Stimulated activated CD8-positive, alpha-beta memory T cell treated with anti-CD3 and anti-CD28 coated beads, Interleukin-12 subunit alpha, Interleukin-12 subunit beta, amount 100 ng/mL, for 24 hours (primary cell): ENCODE measurements around the gene MED12.
A peak's percentile ranks its signal among the peaks of the same experiment; 100 is the strongest.

Source experiments
- DNase-seq: peaks from one replicate; pipeline ENCODE4 v3.0.0-alpha.2; 2020; ENCODE audit errors: extremely low read depth

MED12 gene

DNA sequence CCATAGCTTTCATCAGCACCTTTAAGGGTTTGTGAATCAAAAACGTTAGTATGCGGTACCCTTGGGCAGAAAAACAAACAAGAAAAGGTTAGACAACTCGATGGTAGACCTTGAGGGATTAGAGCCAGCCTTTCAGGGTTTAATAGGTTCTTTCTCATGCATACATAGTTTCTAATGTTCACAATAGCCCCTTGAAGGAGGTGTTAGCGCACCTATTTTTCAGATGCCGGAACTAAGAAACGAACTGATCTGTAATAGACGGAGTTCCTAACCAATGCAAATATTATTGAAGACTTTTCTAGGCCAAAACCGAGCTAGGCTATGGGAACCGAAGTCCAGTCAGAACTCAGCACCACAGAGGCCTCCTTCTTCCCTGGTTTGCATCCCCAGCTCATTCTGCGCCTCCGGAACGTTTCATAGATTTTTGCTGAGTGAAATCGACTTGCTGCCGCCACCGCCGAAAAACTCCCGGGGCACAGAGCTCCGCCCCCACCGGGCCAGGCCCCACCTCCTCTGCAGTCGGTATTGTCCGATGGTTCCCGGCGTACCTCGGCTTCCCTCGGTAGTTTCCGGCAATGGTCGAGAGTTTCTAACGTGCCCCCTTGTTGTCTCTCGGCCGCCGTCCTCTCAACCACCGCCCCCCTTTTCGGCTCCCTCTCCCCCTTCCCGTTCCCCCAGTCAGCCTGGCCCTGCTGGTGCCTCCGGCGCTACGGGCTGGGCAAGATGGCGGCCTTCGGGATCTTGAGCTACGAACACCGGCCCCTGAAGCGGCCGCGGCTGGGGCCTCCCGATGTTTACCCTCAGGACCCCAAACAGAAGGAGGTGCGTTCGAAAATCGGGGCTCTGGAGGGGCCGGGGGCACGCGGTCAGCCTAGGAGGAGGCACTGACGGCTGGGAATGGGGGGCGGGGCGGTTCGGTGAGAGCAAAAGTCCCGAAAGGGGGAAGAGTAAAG, at the start of gene MED12:
Gene MED12, plus strand, starts transcription at position 565 of the 953 bp plus-strand sequence. Its CDS starts 159 bp downstream, at position 724.
- peak; percentile 63 for DNase-seq

DNA sequence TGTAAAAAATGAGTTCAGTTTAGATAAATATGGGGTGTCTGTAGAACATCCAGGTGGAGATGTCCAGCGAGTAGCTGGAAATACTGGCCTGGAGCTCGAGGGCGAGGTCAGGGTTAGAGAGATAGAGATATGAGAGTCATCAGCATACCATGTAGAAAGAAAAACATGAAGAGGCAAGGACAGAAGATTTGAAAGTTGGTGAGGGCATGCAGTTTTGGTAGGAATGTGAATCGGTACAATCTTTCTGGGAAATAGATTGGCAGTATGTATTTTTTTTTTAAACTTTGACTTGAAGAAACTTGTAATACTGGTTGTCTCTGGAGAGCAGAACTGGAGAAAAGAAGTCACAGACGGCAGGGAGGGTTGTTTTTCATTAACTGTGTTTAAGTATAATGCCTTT, 47.9 kb upstream of the MED12 start:
- DNase-seq, result no peak

DNA sequence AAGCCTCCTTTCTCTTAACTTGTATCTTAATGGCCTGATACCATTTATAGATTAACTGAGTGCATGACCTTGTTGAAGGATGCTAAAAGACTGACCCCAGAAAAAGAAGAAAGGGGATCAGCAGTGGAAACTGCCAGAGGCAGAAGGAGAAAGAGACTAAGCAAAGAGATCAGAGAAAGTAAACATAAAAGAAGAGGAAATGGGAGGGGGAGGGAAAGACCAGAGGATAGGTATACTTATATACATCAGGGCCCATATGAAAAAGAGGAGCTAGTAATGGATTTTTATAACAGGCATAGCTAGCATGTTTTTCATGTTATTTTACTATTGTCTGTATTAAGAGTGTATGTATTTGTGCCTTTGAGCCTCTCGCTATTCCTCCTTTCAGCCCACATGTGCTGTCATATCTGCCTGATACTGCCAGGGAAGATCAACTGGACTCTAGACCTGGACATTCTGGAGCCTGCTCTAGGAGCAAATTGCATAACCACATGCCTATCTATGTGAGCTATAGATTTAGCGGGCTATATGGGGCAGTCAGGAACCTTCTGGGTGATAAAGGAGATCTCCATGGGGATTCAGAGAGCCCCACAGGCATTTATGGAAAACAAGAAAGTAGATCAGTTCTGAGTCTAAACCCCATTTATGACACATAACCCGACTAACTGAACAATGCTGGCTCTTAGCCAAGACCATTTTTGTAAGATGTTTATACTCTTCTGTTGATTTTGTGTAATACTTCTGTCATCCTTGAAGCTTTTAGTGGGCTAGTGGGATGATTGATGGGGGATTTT, 36.9 kb upstream of the MED12 start:
- no peak for DNase-seq

DNA sequence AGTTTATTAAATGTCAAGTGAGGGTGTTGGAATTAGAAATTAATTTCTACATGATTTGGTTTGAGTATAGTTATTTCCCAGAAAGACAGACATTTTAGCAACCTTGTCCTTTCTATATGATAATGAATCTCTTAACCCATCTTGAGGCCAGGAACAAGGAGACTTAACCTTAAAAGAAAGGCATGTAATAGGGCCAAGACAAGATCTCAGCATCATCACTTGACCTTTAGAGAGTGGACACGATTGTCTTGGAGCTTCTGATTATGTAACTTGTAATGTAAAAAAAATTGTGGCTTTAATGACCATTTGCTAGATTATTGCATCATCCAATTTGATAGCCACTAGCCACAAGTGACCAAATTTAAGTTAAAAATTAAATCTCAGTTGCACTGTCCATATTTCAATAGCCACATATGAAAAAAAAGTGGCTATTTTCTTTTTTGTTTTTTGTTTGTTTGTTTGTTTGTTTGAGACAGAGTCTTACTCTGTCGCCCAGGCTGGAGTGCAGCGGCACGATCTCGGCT, 36.2 kb upstream of the MED12 start:
- DNase-seq, result no peak

DNA sequence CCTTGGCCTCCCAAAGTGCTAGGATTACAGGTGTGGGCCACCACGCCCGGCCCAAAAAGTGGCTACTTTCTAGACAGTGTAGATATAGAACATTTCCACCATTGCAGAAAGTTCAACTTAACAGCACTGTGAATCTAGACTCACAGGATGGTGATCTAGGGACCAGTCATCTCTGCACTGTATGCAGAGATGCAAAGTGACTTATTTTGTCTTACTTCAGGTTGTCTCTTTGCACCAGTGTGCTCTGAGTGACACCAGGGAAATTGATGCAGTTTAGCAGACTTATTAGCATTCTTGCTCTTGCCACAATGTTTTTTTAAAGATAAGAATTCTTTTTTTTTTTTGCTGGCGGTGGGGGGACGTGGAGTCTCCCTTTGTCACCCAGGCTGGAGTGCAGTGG, 35.6 kb upstream of the MED12 start:
- no peak for DNase-seq

DNA sequence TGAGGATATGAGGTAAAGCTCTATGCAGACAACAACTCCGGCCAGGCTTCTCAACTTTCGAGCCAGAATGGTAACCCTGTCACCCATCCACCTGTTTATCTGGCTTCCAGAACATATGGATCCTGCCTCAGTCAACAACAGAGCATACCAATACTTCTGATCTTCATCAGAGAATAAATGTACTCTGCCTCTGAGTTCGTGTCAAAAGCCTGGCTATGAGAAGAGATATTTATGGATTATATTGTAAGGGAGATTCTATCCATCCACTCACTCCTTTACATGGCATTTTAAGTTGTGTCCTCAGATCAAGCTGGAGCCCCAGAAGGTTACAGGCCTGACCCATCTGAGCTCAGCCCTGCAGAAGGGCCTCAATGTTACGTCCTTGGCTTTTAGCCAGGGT, 32.5 kb upstream of the MED12 start:
- DNase-seq, result no peak

DNA sequence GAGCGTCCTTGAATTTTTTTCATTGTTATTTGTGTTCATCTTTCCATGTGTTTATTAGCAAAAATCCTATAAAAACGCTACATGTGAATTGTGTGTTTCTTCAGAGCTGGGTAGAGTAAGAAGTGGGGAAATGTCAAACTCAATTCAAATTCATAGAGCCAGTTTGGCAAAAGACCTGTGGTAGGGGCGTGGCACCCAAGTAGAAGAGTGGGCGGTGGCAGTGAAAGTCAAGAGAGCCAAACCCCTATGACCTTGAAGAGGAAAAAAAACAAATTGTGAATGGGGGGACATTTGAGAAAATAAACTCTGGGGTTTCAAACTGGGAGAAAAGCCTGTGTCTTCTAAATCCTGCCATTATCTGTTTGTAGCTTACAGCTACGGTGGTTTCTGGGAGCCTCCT, 27.1 kb upstream of the MED12 start:
- no peak for DNase-seq

DNA sequence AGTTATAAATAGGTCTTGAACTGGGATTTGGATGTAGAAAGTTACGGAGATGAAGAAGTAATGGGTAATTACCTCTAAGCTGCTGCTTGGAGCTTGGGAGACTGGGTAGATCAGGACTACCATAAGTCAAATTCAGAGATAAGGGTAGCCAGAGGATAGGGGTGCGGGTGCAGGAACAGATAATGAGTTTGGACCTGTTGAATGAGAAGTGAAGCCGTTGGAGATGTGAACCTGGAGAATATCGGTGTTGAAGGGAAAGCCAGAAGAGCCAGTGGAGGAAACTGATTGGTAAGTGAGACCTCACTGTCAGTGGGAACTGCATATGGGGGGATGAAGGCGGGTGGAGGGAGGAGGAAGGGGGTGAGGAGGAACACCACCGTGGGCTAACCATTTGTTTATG, 23.4 kb upstream of the MED12 start:
- no peak for DNase-seq

DNA sequence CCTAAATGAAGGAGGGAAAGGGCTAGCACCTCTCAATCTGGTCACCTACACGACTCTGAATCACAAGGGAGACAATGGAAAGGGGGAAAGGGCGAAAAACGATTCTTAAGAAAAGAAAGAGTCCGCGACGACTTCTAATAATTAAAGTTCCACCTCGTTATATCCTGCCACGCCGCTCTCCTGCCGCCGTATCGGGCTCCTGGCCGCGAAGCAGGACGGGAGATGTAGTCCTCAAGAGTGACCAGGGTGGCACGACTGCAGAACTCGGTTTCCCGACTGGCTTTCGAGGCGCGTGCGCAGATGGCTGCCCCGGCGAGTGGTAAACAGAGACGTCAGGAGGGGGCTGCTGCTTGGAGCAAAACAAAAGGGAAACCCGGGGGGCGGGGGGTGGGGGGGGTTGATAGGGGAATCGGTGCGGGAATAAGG, 22.8 kb upstream of the MED12 start, which contains the start of gene FOXO4:
Gene FOXO4, plus strand, starts transcription at position 297 of the 426 bp plus-strand sequence. CDS start 678 bp downstream, outside the sequence.
- DNase-seq, result peak; percentile 75

DNA sequence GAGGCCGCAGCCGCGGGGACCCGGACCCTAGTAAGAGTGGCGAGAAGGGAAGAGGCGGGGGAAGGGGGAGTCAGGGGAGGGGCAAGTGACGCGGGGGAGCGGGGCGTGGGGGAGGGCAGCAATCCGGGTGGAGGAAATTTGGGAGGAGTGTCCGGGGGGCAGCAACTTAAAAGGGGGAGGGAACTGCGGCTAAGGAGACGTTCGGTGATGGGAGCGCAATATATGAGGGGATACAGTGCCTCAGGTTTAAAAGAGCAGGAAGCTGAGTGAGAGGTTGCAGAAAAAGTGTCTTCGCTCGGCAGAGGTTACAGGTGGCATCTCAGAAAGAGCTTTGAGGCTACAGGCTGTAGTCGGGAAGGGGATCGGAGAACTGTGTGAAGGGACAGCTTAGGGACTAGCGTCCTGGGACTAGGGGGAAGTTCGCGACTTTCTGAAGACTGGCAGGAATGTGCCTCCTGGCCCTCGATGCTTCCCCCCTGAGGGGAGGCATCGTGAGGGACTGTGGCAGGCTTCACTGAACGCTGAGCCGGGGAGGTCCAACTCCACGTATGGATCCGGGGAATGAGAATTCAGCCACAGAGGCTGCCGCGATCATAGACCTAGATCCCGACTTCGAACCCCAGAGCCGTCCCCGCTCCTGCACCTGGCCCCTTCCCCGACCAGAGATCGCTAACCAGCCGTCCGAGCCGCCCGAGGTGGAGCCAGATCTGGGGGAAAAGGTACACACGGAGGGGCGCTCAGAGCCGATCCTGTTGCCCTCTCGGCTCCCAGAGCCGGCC, 22.2 kb upstream of the MED12 start:
- no peak for DNase-seq

DNA sequence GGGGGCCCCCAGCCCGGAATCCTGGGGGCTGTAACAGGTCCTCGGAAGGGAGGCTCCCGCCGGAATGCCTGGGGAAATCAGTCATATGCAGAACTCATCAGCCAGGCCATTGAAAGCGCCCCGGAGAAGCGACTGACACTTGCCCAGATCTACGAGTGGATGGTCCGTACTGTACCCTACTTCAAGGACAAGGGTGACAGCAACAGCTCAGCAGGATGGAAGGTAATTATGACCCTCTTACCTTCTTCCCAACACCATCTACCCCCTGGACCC, 21.7 kb upstream of the MED12 start:
- no peak for DNase-seq

DNA sequence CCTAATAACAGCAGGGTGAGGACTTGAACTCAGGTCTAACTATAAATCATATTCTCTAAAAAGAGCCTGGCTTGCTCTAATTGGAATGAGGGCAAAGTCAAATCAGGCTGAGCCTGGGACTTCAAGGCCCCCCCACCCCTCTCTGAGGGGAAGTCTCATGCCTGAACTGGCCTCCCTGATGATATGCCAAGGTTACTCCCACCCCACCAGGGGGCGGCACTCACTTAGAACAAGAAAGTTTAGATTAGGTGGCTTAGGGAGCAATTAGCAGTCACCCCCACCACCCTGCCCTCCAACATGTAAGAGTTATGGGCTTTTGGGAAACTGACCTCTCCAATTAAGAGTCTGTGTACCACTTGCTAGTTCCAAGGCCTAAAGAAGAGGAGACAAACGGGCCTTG, 20.1 kb upstream of the MED12 start:
- DNase-seq, result peak; percentile 47

DNA sequence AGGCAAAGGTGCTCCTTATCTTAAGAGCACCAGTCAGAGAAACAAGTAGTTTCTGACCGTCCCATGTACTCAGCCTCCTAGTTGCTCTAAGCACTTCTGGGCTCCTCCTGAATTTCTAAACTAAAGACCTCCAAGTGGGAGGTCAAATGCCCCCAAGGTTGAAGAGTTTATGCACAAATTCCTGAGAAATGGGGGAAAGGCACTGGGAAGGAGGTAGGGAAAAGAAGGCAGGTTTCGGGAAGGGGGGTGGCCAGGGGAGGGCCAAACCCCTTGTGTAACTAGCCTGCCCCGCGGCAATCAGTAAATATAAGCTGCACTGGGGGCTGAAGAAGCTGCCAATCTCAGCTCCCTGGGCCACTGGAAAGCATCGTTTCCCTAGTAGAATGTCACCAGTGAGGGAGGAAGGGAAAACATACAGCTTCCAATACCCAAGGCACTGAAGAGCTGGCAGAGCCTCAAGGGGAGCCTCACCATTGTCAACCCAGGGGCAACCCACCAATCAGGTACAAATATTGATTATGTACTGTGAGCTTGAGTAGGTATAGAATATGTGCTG, 19.4 kb upstream of the MED12 start:
- no peak for DNase-seq

DNA sequence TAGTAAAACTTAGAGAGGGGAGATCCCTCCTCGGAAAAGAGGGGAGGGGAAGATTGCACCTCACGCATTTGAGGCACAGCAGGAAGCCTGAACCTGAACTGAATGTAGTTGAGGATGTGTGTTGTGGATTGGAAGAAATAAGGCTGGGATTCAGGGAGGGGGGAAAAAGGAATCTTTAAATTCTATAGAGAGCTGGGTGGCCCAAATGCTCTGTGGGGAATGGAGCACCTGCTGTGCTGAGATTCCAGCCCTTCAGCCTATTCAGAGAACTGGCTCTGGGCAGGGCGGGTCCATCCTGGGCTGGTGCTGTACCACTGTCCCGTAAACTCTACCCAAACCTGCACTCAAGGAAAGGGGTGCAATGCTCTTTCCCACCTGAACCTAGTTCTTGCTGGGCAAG, 18.7 kb upstream of the MED12 start:
- DNase-seq, result no peak

DNA sequence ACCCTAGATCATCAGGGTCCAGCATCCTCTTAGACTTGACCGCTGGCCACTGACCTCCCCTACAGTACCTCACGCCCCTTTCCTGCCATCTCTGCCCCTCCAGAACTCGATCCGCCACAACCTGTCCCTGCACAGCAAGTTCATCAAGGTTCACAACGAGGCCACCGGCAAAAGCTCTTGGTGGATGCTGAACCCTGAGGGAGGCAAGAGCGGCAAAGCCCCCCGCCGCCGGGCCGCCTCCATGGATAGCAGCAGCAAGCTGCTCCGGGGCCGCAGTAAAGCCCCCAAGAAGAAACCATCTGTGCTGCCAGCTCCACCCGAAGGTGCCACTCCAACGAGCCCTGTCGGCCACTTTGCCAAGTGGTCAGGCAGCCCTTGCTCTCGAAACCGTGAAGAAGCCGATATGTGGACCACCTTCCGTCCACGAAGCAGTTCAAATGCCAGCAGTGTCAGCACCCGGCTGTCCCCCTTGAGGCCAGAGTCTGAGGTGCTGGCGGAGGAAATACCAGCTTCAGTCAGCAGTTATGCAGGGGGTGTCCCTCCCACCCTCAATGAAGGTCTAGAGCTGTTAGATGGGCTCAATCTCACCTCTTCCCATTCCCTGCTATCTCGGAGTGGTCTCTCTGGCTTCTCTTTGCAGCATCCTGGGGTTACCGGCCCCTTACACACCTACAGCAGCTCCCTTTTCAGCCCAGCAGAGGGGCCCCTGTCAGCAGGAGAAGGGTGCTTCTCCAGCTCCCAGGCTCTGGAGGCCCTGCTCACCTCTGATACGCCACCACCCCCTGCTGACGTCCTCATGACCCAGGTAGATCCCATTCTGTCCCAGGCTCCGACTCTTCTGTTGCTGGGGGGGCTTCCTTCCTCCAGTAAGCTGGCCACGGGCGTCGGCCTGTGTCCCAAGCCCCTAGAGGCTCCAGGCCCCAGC, 17.6 kb upstream of the MED12 start:
- no peak for DNase-seq

DNA sequence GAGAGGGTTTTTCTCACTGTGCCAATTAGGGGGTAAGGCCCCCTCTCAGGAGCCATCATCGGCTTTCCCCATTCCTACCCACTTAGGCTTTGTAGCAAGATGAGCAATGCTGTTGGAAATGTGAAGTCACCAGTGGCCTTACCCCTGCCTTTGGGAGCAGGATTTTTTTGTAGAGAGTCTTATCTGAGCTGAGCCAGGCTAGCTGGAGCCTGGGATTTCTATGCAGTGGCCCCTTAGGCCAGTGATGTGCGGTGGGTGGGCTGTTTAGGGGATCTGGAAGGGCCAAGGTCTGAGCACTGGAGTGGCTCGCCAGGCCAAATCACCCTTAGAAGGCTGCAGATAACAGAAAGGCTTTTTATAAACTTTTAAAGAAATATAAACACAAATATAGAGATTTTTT, 16.1 kb upstream of the MED12 start:
- no peak for DNase-seq

DNA sequence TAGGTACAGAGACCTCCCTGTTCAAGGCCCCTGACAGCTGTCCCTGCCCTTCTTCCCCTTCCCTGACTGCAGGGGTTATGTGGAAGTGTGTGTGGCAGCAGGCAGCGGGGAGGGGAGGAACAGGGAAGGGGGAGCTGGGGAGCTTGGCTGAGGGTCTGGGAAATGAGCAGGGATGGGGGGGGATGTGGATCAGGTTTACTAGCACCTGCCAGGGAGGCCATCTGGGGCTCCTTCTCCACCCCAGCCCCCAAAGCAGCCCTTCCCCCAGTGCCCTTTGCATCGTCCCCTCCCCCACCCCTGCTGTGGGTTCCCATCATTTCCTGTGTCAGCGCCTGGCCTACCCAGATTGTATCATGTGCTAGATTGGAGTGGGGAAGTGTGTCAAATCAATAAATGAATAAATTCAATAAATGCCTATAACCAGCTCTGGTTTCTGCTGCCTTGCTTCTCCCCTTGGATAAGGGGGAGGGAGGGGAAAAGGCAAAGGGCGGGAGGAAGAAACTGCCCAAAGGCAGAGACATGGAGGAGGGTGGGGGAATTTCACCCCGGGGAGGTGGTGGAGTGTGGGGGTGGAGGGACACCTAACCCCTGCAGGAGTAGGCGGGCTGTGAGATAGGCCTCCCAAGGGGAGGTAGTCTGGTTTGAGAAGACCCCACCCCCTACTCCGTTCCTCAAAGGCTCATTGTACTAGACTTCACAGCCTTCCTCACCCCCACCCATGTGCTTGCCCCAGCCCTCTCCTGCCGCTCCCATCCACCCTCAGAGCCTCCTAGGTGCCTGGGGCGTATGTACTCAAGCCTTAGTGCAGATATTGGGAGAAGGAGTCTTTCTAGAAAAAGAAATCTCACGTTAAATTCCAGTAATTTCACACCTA, 15.0 kb upstream of the MED12 start:
- no peak for DNase-seq

DNA sequence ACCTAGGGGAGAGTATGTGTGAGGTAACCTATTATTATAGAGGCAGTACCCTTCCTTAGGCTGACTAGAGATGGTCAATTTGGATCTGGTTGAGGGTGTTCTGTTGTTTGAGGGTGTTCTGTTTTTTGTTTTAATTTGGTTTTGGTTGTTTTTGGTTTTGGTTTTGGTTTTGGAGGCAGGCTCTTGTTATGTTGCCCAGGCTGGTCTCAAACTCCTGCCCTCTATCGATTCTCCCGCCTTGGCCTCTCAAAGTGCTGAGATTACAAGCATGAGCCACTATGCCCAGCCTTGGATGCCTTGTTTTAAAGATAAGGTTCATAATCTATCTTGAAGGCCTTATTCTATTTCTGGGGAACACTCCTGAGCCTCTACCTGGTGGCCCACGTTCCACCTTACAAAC, 12.8 kb upstream of the MED12 start:
- DNase-seq, result no peak

DNA sequence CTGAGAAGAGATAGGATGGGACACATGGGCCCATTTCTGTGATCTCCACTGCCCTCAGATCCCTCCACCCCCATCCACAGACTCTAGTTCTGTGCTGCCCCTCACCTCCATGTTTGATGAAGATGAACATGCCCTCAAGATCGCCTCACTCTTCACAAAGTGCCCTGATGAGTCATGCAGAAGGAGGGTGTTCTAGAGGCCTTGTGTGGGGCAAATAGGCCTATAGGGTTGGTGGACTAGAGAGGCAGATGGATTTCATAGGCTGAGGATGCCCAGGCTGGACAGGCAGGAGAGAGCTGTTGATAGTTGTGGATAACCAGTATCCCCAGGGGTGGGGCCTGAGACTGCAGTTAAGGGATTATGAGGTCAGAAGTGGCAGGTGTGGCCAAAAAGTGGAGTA, 12.0 kb upstream of the MED12 start, which contains the start of gene CXorf65:
Gene CXorf65, minus strand, starts transcription at position 314 of the 400 bp plus-strand sequence. Its CDS starts 184 bp downstream, at position 130.
- DNase-seq, result no peak
